ENCODE results near the gene MBOAT7.
"Not testable (repeated sequence)": the region's sequence is repeated elsewhere in the genome, so short reads cannot be mapped to it uniquely, and the experiment has no call there.

MBOAT7 gene

GRCh38 chr19:54209058-54209810 lies 19.9 kb upstream of the MBOAT7 start:
- no peak for DNase-seq

GRCh38 chr19:54208784-54209057 lies 19.3 kb upstream of the MBOAT7 start:
- no peak for DNase-seq

GRCh38 chr19:54207983-54208783 lies 18.8 kb upstream of the MBOAT7 start:
- DNase-seq, result no peak

GRCh38 chr19:54207676-54207982 lies 18.2 kb upstream of the MBOAT7 start:
- DNase-seq, result no peak

- DNase-seq, result not testable (repeated sequence)
Observed at GRCh38 chr19:54207193-54207592, 17.8 kb upstream of the MBOAT7 start.

GRCh38 chr19:54206831-54207177 lies 17.4 kb upstream of the MBOAT7 start:
- no peak for DNase-seq

- no peak for DNase-seq
Observed at GRCh38 chr19:54206030-54206830, 16.9 kb upstream of the MBOAT7 start.

GRCh38 chr19:54204767-54205468 lies 15.5 kb upstream of the MBOAT7 start:
- DNase-seq, result no peak

- no peak for DNase-seq
Observed at GRCh38 chr19:54203151-54203611, 13.8 kb upstream of the MBOAT7 start.

- no peak for DNase-seq
Observed at GRCh38 chr19:54201980-54202379, 12.6 kb upstream of the MBOAT7 start.

GRCh38 chr19:54201172-54201701 lies 11.9 kb upstream of the MBOAT7 start:
- DNase-seq, result no peak

- no peak for DNase-seq
Observed at GRCh38 chr19:54199401-54199800, 10.0 kb upstream of the MBOAT7 start.

GRCh38 chr19:54197121-54197520 lies 7.7 kb upstream of the MBOAT7 start:
- DNase-seq, result no peak

GRCh38 chr19:54196536-54196935 lies 7.2 kb upstream of the MBOAT7 start:
- no peak for DNase-seq

GRCh38 chr19:54194463-54194862 lies 5.1 kb upstream of the MBOAT7 start:
- DNase-seq, result not testable (repeated sequence)

GRCh38 chr19:54193011-54193410 lies 3.6 kb upstream of the MBOAT7 start:
- DNase-seq, result no peak

GRCh38 chr19:54191811-54192453 lies 2.6 kb upstream of the MBOAT7 start:
- DNase-seq, result no peak

- DNase-seq, result peak; percentile 92 to 95 (median 94)
Observed at GRCh38 chr19:54191011-54191810, 1.8 kb upstream of the MBOAT7 start, which contains the start of gene TSEN34. TSEN34 (plus strand) TSS chr19:54191308; CDS start chr19:54191365, 57 bp downstream.

GRCh38 chr19:54190503-54191010 lies 1.2 kb upstream of the MBOAT7 start:
- peak; percentile 95 to 99 (median 99) for DNase-seq

GRCh38 chr19:54189735-54190502 lies 539 bp upstream of the MBOAT7 start:
- peak; percentile 99 to 100 (median 100) for DNase-seq

All from NCI-H1417 (cell line).